Calu3 (cell line): Measurements from ENCODE around the gene CHST3. TPM values are rescaled to one million over a fixed set of nuclear protein-coding genes. Genes with fewer than 3 reads are reported as not detected.

Source experiments
- BruUV-seq: library from RNA; stranded (reverse); fragments of 400-500 nt; replicated peaks from 2 replicates; lab custom pipeline; 2021; lab: Mats Ljungman, UMichigan
- CTCF ChIA-PET: fragments of 300-600 bp; sonication (Branson Sonifier 250); formaldehyde crosslinking; loops from one replicate; lab custom pipeline; 2022; ENCODE audit warnings: antibody characterized with exemption; lab: Charles Lee
- DNase-seq: peaks from one replicate; pipeline ENCODE4 v3.0.0; 2022
- H3K27ac Mint-ChIP-seq: one replicate; pipeline ENCODE4 v1.8.0; 2022; ENCODE audit warnings: mixed read lengths; ENCODE audit not compliant: unreplicated experiment
- H3K27me3 Mint-ChIP-seq: one replicate; pipeline ENCODE4 v1.8.0; 2022; ENCODE audit warnings: mixed read lengths; ENCODE audit not compliant: unreplicated experiment
- H3K36me3 Mint-ChIP-seq: one replicate; pipeline ENCODE4 v1.8.0; 2022; ENCODE audit warnings: mild to moderate bottlenecking, moderate library complexity, mixed read lengths; ENCODE audit not compliant: insufficient read depth, unreplicated experiment
- H3K4me1 Mint-ChIP-seq: one replicate; pipeline ENCODE4 v1.8.0; 2022; ENCODE audit warnings: mild to moderate bottlenecking, low read depth, mixed read lengths; ENCODE audit not compliant: unreplicated experiment
- H3K4me3 Mint-ChIP-seq: one replicate; pipeline ENCODE4 v1.8.0; 2022; ENCODE audit warnings: mild to moderate bottlenecking, low read depth, moderate library complexity, mixed read lengths; ENCODE audit not compliant: unreplicated experiment
- H3K9me3 Mint-ChIP-seq: one replicate; pipeline ENCODE4 v1.8.0; 2022; ENCODE audit warnings: low read depth, mixed read lengths; ENCODE audit not compliant: unreplicated experiment
- CTCF ChIP-seq: fragments of 200-600 bp; IDR thresholded peaks from one replicate; pipeline ENCODE4 v1.8.0; 2022; ENCODE audit warnings: antibody characterized with exemption; ENCODE audit not compliant: unreplicated experiment
- intact Hi-C: fragments of 100-400 bp; cut with micrococcal nuclease; formaldehyde crosslinking; loops from one replicate; pipeline ENCODE4 v1.10.0; 2022; ENCODE audit not compliant: unreplicated experiment
- total RNA-seq: library from RNA; stranded (reverse); gene quantifications from 2 replicates; pipeline ENCODE4 v1.2.3, GENCODE V29; 2022

The CHST3 gene
- total RNA-seq, 1 experiment from 2014 or later = 32.4 TPM

GRCh38 chr10:71941318-71941717, 22.9 kb upstream of the CHST3 start:
- CTCF ChIA-PET = no interaction called here
- intact Hi-C loops = no loop called here
- Mint-ChIP-seq H3K4me1 (no peaks in the 10 kb centered on the region), H3K27me3 (no peaks in the 10 kb centered on the region), H3K4me3 (no peak overlapping the region), H3K9me3 (peaks cover 18% of the 10 kb centered on the region), H3K36me3 (no peaks in the 10 kb centered on the region), H3K27ac (no peak overlapping the region)
- no peak for DNase-seq
- no peak for TF ChIP-seq CTCF
- BruUV-seq = no TSS peak

GRCh38 chr10:71945819-71946474, 18.2 kb upstream of the CHST3 start:
- Mint-ChIP-seq H3K9me3 (peaks cover 13% of the 10 kb centered on the region), H3K36me3 (no peaks in the 10 kb centered on the region), H3K27ac (no peak overlapping the region), H3K4me1 (no peaks in the 10 kb centered on the region), H3K4me3 (no peak overlapping the region), H3K27me3 (no peaks in the 10 kb centered on the region)
- intact Hi-C loops = no loop called here
- BruUV-seq = no TSS peak
- CTCF ChIA-PET = no interaction called here
- TF ChIP-seq CTCF = no peak
- no peak for DNase-seq

- H3K27me3 Mint-ChIP-seq = no peaks in the 10 kb centered on the region
- H3K9me3 Mint-ChIP-seq = peaks cover 13% of the 10 kb centered on the region
- CTCF ChIA-PET = no interaction called here
- BruUV-seq = no TSS peak
- no peak for TF ChIP-seq CTCF
- H3K4me1 Mint-ChIP-seq = no peaks in the 10 kb centered on the region
- DNase-seq = no peak
- H3K4me3 Mint-ChIP-seq = no peak overlapping the region
- no peaks in the 10 kb centered on the region for H3K36me3 Mint-ChIP-seq
- no peak overlapping the region for H3K27ac Mint-ChIP-seq
- intact Hi-C loops = no loop called here
Observed at GRCh38 chr10:71946700-71947099, 17.5 kb upstream of the CHST3 start.

GRCh38 chr10:71948496-71949067, 15.6 kb upstream of the CHST3 start:
- peaks cover 10% of the 10 kb centered on the region for H3K9me3 Mint-ChIP-seq
- BruUV-seq = no TSS peak
- H3K4me1 Mint-ChIP-seq = no peaks in the 10 kb centered on the region
- H3K4me3 Mint-ChIP-seq = no peak overlapping the region
- no peak overlapping the region for H3K27ac Mint-ChIP-seq
- no peaks in the 10 kb centered on the region for H3K27me3 Mint-ChIP-seq
- no peaks in the 10 kb centered on the region for H3K36me3 Mint-ChIP-seq
- DNase-seq = no peak
- CTCF ChIA-PET = interaction anchor here (0.6 to 0.9 kb wide), 2 partner anchors 9 to 121 kb away, joined by 3 to 4 read pairs; no protein-coding TSS in a partner anchor
- intact Hi-C loops = no loop called here
- no peak for TF ChIP-seq CTCF
